GM19468 (cell line): Measurements from ENCODE around the gene CIP2A.
A peak's percentile ranks its signal among the peaks of the same experiment; 100 is the strongest.

Experiments used
- ATAC-seq: cut with Tn5 transposase; IDR thresholded peaks from one replicate; pipeline ENCODE4 v1.9.1; 2021; ENCODE audit warnings: mild to moderate bottlenecking, moderate library complexity, moderate number of reproducible peaks; ENCODE audit not compliant: unreplicated experiment; ENCODE audit errors: extremely low read depth

CIP2A gene

GRCh38 chr3:108565506-108565905 lies 23.7 kb downstream of the CIP2A start:
- no peak for ATAC-seq

DNA sequence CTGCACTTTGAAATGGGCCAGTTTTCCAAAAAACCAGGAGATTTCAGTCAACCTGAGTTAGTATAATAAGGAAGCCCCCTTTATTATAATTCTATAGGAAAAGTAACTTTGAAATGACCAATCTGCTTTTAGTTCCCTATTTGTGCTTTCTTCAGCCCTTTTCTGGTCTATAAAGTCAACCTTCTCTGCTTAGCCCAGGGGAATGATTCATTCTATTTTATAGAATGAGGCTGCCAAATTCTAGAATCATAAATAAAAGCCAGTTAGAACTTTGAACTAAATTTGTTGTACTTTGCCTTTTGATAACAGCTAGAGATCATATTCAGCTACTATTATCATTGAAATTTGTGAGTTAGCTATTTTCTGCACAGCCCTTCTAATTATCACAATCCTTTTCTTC lies 24.7 kb downstream of the CIP2A start:
- ATAC-seq, result no peak

DNA sequence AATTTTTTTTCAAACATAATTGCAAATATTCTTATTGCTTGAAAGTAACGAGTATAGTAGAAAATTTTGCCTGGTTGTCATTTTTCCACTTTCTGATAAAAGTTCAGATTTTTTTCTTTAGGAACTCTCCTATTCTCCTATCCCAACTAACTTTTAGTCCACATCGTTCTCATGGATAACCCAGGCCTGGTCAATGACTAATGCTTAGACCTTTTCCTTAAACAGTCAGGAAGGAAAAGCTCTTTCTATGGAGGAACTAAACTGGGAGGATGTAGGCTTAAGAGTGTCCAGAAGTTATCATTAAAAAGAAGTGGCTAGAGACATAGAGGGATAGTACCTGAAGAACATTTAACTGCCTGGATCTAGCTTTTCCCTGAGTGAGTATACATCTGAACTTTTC lies 26.7 kb downstream of the CIP2A start:
- ATAC-seq, result no peak

GRCh38 chr3:108555966-108556581 lies 33.2 kb downstream of the CIP2A start:
- no peak for ATAC-seq

GRCh38 chr3:108554913-108555571 lies 34.2 kb downstream of the CIP2A start:
- ATAC-seq, result no peak

- no peak for ATAC-seq
Observed at GRCh38 chr3:108554229-108554628, 35.0 kb downstream of the CIP2A start.

GRCh38 chr3:108552267-108553159 lies 36.7 kb downstream of the CIP2A start:
- no peak for ATAC-seq

DNA sequence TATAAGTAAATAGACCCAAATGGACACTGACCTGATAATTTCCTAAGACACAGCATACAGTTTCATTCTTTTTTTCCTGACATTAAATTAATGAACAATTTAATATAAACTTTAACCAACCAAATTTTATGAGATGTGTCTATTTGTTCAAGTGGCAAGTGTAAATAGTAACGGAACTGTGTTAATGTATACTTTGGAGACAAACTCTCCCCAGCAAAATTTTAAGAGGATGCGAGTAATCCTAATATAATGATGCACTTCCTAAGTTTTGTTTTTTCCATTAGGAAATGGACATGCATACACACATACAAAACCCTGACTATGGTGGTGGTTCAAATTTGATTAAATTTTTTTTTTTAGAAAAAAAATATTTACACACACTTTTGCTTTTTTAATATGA lies 40.4 kb downstream of the CIP2A start:
- no peak for ATAC-seq

DNA sequence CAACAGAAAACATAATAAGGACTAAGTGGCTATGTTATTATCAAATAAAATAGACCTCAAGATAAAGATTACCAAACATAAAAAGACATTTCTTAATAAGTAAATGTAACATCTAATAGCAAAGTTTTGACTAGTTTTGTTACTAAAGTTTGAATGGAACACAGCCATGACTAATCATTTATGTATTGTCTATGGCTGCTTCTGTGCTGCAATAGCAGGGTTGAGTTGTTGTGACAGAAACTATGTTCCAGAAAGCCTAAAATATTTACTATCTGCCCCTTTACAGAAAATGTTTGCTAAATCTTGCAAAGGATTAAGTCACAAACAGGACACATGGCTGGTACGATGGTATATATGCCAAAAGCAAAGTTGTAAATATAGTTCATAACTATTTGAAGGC lies 40.9 kb downstream of the CIP2A start:
- no peak for ATAC-seq

DNA sequence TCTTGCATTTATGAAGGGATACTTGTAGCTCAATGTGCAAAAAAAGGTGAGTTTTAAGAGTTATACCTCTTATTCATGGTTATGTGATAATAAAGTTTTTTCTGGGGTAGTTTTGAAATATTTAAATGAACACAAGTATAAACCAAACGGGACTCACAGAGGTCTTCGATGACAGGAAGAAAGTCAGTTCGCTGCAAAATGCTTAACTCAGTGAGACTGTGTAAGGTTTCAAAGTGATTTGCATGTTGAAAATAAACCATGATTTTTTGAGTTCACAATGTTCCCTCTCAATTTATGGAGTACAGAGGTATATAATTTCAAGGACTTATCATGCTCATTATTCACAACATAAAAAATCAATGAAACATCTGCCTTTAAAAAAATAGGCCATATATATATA lies 42.5 kb downstream of the CIP2A start:
- no peak for ATAC-seq

GRCh38 chr3:108546247-108546646 lies 43.0 kb downstream of the CIP2A start:
- no peak for ATAC-seq

DNA sequence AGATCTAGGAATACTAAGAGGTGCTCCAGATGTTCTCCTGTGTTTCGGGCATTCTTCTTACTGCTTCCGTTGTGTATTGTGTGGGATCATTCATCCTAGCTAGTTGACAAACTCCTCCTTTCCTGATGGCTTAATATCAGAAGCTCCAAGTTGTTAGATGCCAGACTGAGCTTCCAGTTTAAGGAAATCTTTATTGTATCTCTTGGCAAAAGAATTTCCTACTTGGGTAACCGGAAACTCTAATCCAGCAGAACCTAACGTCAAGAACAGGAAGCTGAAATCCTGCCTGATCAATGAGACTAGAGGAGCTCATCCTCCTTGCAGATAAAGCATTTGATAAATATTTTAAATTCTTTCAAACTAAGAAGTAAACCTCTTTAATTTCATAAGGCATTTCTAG lies 51.2 kb downstream of the CIP2A start:
- no peak for ATAC-seq

- peak; percentile 61 for ATAC-seq
Observed at GRCh38 chr3:108528459-108529252, 60.6 kb downstream of the CIP2A start.

DNA sequence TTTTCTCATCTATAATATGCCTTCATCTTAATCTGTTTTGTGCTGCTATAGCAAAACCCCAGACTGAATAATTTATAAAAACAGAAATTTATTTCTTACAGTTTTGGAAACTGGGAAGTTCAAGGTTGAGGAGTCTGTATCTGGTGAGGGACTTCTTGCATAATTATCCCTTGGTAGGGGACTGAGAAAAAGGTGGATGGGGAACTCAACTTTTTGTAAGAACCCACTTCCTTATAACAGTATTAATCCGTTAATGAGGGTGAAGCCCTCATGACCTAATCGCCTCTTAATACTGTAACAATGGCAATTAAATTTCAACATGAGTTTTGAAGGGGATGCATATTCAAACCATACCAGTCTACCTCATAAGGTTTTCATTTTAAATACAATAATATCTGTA lies 61.4 kb downstream of the CIP2A start:
- no peak for ATAC-seq

GRCh38 chr3:108527109-108527508 lies 62.1 kb downstream of the CIP2A start:
- ATAC-seq, result no peak

- ATAC-seq, result no peak
Observed at GRCh38 chr3:108525971-108526370, 63.3 kb downstream of the CIP2A start.

GRCh38 chr3:108525256-108525655 lies 64.0 kb downstream of the CIP2A start:
- ATAC-seq, result no peak

DNA sequence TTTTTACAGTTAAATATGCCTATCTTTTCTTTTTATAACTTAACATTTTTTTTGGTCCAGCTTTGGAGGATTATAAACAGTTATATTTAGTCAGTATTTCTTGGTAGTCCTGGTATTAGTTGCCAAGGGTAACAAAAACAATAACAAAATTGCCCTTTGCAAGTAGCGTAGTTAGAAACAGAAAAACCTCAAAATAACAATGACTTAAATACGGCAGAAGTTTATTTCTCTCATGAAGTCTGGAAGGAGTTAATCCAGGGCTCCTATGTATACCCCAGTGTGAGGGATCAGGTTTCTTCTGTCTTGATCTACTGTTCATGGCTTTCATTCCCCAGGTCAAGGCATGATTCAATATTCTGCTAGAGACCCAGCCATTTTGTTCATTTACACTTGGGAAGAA lies 64.7 kb downstream of the CIP2A start:
- ATAC-seq, result no peak

DNA sequence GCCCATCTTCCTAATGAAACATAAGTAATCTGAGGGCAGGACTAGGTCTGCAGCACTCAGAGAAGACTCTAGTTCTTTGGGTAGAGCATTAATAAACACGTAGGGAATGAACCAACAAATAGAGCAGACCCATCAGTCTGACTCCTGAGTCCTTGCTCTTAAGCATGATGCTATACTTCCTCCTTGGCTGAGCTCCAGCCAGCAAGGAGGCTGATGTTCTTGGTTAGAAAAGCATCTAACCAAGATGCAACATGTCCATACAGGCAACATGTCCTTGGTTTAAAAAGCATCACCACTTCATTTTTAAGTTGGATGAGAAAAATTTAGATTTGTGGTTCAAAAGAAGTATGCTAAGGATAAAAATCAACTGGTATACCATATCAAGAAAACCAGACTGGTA lies 70.3 kb downstream of the CIP2A start:
- no peak for ATAC-seq

DNA sequence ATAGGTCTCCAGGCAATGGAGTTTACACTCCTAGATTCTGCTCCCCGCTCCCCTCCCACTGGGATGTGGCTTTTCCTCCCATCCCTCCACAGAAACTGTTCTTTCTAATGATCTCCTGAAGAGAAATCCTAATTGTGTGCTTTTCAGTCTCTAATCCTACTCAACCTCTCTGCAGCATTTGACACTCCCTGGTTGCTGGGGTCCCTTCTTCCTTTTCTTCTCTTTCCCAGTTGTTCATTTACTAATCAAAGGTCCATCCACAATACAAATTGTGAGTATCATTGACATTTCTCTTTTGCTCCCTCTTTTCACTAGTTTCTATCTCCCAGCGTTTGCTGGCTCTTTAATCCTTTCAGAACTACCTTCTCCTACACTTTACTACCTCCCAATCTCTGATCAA lies 72.4 kb downstream of the CIP2A start:
- no peak for ATAC-seq
